Measurements from ENCODE around the gene ZNF688.
"Not testable (repeated sequence)": the region's sequence is repeated elsewhere in the genome, so short reads cannot be mapped to it uniquely, and the experiment has no call there.

Gene ZNF688

DNA sequence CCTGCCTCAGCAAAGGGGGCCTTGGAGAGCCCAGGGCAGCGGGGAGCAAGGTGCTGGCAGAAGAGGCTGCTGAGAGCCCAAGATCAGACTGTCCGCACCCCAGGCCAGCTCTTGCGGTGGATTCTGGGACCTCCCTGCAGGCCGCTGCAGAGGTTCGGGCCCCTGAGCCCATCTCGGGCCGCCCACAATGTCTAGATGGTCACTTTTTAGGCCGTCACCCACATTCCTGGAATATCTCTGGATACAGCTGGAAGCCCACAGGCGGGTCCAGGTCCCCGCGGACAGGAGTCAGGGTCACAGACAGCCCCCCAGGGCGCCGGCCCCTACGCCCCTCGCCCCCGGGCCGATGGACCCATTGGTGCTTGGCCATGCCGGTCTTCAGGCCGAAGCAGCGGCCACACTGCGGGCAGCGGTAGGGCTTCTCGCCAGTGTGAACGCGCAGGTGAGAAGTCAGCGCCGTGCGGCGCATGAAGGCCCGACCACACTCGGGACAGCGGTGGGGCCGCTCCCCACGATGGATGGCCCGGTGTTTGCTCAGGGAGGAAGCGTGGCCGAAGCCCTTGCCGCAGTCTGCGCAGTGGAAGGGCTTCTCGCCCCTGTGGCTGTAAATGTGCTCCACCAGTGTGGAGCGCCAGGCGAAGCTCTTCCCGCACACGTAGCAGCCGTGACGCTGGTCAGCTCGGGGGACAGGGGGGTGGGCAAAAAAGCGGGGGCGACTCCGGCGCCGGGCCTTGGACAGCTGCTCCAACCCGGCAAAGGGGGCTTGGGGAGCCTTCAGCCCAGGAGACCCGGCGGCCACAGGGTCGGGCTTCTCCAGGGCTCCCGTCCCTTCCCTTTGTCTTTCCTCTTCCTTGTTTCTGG lies 39.0 kb downstream of the ZNF688 start:
- no peak for DNase-seq

DNA sequence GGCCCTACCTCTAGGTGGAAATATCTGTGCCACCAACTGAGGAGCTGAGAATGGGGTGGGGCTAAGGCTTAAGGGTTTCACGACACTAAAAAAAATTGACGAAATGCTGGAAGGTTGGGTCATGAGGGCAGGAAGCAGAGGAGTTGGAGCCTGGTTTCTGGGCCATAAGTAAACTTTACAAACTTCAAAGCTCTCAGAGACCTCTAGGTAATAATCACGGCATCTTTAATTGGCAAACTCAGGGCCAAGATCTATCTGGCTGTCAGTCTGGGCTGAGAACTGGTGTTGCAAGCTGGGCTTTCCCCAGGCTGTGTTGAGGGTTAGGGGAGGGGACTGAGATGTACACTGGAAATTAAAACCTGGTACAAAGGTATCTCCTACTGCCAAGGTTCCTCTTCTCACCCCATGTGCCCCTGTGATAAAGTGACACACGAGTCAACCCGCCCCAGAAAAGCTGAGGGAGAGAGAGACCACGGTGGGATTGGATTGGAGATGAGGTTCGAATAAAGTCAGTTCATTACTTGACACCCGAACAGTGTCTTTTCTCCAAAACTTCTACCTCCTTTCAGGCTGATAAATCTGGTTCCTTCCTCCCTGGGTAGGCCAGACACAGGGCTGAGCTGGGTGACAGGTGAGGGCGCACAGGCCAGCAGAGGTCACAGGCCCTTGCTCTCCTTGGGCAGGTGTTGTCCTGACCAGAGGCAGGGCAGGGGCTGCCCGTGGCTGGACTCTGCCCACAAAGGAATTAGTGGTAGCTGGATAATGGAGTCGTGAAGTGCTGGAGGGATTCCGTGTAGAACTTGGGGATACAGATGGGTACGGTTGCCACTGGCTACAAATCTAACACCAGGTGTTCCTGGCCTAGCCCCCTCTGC lies 41.1 kb downstream of the ZNF688 start:
- no peak for DNase-seq

DNA sequence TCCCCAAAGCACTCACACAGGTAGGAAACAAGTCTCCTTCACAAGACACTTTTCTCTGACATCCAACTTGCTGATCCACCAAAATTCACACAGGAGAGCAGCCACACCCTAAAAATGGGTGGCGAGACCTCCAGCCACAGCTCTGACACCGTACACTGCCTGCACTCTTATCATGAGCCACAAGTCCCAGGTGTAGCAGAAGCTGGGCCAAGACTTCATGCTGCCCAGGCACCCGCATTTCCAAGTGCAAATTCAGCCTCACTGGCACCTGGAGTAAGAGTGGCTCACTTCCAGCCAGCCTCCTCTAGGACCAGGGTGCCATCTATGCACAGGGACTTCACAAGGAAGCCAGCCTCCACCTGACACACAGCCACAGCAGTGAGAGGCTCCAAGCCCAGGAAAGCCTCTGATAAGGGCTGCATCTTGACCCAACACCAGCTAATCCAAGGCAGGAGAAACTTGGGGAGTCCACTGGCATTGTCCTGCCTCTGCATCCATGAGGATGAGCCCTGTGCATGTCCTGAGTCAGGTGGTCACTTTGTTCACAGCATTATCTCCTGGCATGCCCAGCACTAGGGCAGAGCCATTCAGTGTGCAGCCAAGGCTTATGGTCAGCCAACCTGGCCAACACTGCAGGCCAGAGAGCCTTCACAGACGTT lies 42.6 kb downstream of the ZNF688 start:
- DNase-seq: no peak

DNA sequence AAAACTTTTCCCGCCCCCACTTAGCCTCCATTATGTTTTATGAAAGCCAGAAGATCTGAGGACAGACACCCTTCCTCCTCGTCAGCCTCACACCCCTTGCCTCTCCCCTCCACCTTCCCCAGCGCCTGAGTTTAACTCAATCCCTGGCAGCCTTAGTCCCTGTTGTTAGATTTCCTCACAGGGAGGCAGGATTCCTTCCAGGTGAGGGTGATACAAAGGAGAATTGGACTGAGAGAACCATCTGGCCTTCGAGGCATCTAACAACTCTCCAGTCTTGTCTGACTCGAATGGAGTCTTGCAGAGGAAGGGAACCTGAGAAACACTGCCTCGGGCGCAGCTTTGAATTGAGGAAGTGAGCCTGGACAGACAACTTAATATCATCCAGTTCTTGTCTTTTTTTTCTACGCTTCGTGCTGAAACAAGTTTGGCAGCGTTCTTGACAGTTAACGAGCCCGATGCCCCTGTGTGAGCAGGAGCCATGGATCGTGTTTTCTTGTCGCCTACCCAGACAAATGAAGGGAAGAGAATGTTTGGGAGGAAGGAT lies 43.8 kb downstream of the ZNF688 start:
- DNase-seq: peak; percentile 55

DNA sequence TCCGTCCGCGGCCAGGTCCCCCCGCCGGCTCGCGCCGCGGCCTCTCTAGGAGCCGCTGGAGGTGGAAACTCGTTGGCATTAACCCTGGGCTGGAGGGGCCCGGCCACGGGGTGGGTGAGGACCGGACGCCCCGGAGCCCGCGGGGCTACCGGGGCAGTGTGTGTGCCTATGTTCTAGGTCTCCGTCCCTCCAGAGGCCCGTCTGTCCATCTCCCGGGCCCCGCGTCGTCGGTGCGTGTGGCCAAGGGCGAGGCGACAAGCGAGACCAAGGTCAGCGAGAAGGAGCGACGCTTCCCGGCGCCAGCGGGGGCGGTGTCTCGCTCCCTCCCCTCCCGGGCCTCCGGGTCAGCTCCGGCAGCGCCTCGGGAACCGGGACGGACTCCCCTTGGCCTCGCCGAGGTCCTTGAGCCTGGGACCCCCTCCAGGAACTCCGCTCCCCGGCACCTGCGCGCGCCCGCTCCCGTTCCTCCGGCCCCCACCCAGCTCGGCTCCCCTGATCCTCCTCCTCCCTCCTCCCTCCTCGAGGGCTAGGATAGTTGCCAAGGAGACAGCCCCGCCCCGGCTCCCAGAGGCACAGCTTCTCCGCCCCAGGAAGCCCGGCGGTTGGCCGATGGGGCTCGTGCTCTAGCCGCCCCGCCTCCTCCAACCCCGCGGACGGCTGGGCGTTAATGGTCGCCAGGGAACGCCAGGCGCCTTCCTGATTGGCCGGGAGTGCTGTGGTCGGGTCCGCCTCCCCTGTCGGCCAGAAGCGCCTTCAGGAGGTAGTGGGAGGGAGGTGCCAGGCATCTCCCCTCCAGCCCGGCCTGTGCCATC lies 44.5 kb downstream of the ZNF688 start:
- peak; percentile 98 for DNase-seq

DNA sequence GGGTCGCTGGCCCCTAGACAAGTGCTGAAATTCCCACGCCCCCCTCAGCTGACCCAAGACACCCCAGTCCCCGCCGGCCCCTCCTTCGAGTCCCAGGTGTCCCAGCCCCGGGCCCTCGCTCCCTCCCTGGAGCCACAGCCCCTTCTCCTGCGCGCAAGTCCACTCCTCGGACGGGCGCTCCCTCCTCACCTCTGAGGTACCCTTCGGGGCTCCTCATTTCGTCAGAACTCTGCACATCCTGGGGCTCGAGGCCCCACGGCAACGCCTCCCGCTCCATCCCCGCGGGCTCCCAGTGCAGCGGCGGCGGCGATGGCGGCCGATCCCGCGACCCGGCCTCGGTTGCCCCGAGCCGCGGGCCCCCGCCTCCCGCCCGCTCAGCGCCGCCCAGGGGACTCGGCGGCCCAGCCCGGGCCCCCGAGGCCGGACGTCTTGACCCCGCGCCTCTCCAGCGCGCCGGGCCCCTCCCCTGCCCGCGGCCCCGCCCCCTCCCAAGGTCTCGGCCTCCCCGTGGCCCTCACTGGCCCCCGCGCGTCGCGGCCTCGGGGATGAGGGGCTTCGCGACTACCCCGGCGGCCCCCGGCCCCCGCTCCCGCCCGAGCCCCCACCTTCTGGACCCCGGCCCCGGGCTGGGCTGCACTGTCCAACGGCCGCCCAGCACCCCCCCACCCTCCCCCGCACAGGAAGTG lies 45.2 kb downstream of the ZNF688 start, which contains the start of gene ZNF768:
Gene ZNF768, minus strand, starts transcription at position 430 of the 686 bp plus-strand sequence. Its CDS starts 153 bp downstream, at position 277.
- peak; percentile 48 for DNase-seq

DNA sequence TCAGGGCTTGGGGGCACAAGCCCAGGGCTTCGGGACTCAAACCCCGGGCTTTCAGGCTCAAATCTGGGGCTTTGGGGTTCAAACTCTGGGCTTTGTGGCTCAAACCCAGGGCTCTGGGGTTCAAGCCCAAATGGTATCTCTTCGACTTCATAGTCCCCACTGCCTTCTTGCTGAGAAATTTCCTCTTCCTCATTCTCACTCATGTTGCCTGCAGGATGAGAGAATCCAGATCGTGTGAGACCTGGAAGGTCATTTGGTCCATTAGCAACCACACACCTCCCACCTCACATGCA lies 45.7 kb downstream of the ZNF688 start:
- DNase-seq: no peak

DNA sequence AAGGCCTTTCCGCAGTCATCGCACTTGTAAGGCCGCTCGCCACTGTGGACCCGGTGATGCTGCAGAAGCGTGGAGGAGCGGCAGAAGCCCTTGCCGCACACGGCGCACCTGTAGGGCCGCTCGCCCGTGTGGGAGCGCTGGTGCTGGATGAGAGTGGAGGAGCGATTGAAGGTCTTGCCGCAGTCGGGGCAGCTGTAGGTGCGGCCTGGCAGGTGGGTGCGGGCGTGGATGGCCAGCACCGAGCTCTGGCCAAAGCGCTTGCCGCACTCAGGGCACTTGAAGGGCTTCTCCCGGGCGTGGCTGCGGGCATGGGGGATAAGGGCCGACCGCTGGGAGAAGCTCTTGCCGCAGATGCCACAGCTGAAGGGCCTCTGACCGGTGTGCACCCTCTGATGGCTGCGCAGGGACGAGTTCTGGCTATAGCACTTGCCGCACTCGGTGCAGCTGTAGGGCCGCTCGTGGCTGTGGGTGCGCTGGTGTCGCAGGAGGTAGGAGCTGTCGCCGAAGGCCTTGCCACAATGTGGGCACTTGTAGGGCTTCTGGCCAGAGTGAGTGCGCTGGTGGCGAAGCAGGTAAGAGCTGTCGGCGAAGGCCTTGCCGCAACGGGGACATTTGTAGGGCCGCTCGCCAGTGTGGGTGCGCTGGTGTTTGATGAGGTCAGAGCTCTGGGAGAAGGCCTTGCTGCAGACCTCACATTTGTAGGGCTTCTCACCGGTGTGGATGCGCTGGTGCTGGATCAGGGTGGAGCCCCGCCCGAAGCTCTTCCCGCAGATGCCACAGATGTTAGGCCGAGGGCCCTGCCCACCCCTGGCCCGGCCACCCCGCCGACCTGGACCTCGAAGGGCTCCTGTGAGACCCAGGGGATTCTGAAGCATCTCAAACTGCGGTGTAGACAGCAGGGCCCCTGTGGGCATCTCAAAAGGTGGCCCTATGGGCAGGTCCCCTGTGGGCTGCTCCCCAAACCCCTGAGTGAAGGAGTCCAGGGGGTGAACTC lies 46.6 kb downstream of the ZNF688 start:
- no peak for DNase-seq

DNA sequence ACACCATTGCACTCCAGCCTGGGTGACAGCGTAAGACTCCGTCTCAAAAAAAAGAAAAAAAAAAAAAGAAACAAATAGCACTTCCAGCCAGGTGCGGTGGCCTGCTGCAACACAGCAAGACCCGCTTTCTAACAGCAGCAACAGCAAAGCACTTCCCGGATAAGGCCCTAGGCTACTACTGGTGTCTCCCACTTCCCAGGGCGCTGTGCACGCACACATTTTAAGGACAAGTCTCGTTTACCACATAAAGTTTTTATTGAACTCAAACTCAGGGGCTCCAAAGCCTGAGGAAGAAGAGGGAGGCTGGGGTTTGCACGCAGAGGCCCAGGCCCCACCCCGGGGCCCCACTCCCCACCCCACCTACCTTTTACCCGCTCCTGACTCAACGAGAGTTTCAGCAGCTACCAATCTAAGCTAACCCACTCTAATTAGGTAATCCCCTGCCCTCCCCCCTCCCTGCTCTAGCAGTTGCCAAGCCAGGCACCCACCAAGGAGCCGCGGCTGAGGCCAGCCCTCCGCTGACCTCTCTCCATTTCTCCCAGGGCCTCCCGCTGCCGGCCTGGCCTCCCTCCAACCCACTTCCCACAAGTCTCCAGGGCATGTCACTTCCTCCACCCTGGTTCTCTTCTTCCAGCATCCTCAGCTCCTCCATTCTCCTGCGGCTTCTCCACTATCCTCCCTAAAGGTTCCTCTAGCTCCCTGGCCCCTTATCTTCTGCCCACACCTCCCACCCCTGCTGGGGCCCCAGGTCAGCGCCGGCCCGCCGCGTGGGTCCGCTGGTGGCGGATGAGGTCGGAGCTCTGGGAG lies 47.5 kb downstream of the ZNF688 start:
- no peak for DNase-seq

DNA sequence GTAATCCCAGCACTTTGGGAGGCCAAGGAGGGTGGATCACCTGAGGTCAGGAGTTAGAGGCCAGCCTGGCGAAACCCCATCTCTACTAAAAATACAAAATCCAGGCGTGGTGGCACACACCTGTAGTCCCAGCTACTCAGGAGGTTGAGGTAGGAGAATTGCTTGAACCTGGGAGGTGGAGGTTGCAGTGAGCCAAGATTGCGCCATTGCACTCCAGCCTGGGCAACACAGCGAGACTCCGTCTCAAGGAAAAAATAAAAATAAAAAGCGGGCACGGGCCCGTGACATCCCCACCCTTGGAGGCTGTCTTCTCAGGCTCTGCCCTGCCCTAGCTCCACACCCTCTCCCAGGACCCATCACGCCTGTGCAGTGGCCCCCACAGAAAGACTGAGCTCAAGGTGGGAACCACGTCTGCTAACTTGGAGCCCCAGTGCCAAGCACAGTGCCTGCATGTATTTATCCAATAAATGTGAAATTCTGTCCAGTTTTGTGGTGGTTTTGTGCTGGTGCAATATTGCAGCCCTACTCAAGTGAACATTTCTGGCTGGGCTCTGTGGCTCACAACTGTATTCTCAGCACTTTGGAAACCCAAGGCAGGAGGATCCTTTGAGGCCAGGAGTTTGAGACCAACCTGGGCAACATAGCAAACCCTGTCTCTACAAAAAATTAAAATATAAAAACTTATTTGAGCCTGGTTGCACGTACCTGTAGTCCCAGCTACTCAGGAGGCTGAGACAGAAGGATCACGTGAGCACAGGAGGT lies 48.6 kb downstream of the ZNF688 start:
- DNase-seq: not testable (repeated sequence)

DNA sequence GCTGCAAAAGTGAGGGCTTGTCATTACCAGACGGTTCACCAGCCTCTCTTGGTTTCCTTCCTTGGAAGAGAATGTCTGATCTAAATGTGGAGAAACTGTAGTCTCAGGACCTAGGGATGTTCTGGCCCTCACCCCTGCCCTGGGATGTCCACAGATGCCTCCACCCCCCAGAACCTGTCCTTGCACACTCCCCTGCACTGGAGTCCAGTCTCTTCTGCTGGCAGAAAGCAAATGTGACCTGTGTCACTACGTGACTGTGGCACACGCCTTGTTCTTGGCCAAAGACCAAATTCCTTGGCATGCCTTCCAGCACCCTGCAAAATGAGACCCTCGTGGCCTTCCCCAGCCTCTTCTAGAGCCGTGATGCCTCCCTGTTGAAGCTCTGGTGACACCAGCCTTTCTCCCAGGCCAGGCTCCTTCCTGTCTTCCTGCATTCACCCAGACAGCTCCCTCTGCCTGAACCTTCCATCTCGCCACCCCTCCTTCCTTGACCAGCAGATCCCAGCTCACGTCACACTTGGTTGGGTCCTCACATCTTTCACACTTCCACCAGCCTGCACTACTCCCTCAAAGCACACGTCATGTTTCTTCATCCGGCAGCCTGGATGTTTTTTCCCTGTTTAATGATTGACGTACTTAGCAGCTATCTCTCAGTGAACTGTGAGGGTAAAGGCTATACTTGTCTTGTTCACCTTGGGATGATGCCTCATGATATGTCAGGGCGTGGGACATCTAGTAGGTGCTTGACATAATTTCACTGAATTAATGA lies 49.5 kb downstream of the ZNF688 start:
- no peak for DNase-seq

DNA sequence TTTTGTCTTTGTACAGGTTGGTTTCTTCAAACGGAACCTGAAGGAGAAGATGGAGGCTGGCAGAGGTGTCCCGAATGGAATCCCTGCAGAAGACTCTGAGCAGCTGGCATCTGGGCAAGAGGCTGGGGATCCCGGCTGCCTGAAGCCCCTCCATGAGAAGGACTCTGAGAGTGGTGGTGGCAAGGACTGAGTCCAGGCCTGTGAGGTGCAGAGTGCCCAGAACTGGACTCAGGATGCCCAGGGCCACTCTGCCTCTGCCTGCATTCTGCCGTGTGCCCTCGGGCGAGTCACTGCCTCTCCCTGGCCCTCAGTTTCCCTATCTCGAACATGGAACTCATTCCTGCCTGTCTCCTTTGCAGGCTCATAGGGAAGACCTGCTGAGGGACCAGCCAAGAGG lies 50.0 kb downstream of the ZNF688 start:
- DNase-seq: no peak
